Endometrium (tissue), 2 donors: ENCODE data around the gene CLRN3.

Experiments
- FAIRE-seq: peaks from 2 replicates; lab custom pipeline; 2012; peaks lifted over from hg19 to GRCh38; lab: Jason Lieb, UNC
- donor health status: control.
- donor health status: control.

The CLRN3 gene

GRCh38 chr10:127899766-127900387 is 7.1 kb upstream of the CLRN3 start:
- FAIRE-seq: no peak

- no peak for FAIRE-seq
These were observed 4.4 kb upstream of the CLRN3 start for GRCh38 chr10:127897177-127897576.

DNA sequence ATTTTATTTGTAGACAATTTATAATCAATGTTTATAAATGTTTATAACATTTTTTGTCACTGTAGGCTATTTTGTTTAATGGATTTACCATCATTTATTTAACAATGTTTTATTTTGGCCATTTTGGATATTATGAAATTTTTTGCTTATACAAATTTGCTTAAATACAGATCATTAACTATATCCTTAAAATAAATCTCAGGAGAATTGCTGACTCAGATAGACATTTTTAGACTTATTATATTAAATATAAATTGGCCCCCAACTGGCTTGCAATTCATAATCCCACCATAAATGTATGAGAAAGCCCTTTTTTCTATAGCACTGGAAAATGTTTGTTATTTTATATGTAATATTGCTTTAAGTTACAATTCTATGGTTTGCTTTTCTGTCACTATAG is 3.8 kb upstream of the CLRN3 start:
- no peak for FAIRE-seq

GRCh38 chr10:127894146-127894545 is 1.4 kb upstream of the CLRN3 start:
- FAIRE-seq: no peak

DNA sequence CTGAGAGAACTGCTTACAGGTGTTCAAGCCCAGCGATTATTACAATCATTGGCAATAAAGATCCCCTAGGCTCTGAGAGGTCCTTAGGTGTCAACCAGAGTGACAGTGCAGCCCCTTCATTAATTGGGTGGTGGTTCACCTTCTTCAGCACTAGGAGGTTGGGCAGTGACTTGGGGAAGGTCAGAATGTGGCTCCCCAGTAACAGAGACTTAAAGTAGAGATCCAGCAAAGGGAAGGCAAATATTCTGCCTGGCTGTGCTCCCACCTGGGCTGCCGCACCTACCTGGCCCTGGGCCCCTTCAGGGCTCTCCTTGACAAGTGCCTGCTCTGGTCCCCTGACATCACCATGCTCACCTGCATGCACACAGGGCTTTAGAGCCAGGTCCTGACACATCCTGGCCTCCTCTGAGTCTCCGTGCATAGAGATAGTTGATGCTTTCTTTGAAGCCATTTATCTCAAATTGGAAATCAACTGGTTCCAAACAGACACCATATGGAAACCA is 1.9 kb downstream of the CLRN3 start:
- FAIRE-seq: no peak

GRCh38 chr10:127890216-127890615 is 2.5 kb downstream of the CLRN3 start:
- no peak for FAIRE-seq

DNA sequence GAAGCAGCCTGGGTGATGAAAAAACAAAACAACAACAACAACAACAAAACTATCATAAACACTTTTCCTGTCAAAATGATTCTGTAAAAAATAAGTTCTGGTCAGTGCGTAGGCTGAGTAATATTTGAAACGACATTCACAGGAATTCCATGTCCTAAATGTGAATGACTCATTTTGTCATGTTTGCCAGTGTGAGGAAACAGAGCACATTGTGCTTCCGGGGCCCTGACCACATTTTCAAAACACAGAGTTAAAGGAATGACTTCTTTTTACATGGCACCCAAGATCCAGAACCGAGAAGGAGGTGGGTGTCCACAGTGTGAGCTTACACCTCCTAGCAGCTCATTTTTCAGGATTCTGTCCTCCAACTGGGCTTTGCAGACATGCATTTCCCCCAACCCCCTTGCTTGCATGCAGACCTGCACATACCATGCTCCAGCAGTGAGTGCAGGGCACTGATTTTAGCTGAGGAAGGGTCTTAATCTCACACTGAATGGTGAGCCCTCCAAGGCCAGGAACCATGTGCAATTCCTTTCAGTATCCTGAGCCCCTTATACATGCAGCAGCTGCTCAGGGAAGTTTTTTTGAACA is 3.0 kb downstream of the CLRN3 start:
- no peak for FAIRE-seq

GRCh38 chr10:127888521-127889312 is 4.0 kb downstream of the CLRN3 start:
- no peak for FAIRE-seq

- no peak for FAIRE-seq
These were observed 5.0 kb downstream of the CLRN3 start for GRCh38 chr10:127887541-127888415.

GRCh38 chr10:127886371-127887051 is 6.2 kb downstream of the CLRN3 start:
- FAIRE-seq: no peak

GRCh38 chr10:127884501-127884900 is 8.2 kb downstream of the CLRN3 start:
- FAIRE-seq: no peak

DNA sequence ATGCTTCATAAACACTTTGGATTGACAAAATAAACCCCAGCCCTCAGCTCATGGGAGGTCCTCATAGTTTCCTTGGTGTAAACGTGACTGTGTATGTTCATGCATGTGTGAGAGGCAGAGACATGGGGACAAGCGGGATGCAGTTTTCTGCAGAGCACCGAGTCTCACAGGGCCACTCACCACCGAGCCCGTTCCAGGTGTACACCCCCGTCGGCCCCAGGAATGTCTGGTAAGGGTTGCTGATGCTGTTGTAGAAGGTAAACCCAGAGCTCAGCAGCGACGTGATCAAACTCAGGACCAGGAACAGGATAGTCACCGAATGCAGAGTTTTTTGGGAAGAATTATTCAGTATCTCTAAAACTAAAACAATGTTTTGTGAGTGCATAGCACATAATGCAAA is 9.2 kb downstream of the CLRN3 start:
- no peak for FAIRE-seq

- no peak for FAIRE-seq
These were observed 9.8 kb downstream of the CLRN3 start for GRCh38 chr10:127882801-127883459.

DNA sequence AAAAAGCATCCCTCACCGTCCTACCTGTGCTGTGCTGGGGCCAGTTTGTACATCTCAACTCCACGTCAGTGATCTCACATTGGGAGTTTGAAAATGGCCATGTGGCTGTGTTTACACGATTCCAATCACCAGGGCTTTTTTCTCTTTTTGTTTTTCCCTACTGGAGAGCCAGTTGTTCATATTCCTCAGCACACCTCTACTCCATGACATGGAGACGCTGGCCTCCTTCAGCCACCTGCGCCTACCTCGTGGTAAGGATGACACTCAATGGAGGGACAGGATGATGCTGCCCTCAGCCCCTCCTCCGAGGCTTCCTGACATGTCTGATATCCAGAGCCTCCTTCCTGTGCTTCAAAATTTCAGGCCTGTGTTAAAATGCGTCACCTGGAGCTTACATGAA is 10.3 kb downstream of the CLRN3 start:
- FAIRE-seq: no peak

GRCh38 chr10:127881262-127881661 is 11.5 kb downstream of the CLRN3 start:
- no peak for FAIRE-seq

- no peak for FAIRE-seq
These were observed 12.2 kb downstream of the CLRN3 start for GRCh38 chr10:127880557-127880956.

GRCh38 chr10:127878475-127879055 is 14.2 kb downstream of the CLRN3 start:
- FAIRE-seq: no peak

DNA sequence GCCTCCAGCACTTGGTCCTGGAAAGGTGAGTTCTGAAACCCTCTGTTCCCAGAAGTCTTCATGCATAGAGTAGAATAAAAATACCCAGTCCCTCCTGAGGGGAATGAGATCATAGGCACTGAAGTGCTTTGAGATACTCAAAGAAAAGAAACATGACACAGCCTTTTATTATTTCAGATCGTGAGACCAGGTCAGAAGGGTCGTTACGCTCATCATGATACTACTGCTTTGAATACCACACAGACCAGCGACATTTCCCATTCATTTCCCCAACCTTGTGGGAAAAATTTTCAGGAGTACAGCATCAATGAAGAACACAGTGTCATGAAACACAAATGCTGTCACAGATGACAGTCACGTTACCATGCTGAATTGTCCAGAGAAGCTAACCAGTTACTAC is 15.0 kb downstream of the CLRN3 start:
- FAIRE-seq: no peak

DNA sequence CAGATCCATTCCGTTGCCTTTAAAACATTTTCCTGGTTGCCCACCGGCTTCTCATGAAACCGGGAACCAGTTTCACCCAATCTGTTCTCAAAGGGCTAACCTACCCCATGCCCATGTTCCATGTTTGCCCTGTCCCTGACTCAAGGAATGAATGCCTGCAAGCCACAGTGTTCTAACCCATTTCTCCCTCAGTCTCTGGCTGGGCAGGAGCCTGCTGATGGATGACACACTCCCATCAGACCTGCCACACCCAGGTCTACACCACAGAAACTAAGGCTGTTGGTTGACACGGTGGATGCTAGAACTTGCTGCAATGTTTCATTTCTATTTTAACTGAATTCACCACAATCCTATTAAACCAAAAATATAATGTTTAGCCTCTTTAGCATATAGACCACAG is 15.6 kb downstream of the CLRN3 start:
- no peak for FAIRE-seq

- no peak for FAIRE-seq
These were observed 16.8 kb downstream of the CLRN3 start for GRCh38 chr10:127875916-127876315.

DNA sequence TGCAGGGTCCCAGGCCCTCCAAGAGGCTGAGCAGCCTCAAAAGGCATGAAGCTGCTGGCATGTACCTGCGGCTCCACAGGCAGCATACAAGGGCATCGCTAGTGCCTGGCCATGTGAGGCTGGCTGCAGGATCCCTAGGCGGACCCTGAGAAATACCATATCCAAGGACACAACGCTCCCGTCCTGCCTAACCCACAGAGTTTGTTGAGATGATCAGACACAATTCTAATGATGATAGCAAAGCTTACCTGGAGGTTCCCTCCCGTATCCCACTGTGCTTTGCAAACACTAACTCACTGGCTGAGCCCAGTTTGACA is 17.3 kb downstream of the CLRN3 start:
- no peak for FAIRE-seq
